Endothelial cell of umbilical vein (primary cell): ENCODE results near the gene HECTD2. TPM values are rescaled to one million over a fixed set of nuclear protein-coding genes. Genes with fewer than 3 reads are reported as not detected.
"Not testable (repeated sequence)": the region's sequence is repeated elsewhere in the genome, so short reads cannot be mapped to it uniquely, and the experiment has no call there.

Experiments
- BruUV-seq: library from RNA; stranded (reverse); fragments of 400-500 nt; replicated peaks from 2 replicates; lab custom pipeline; 2021; lab: Mats Ljungman, UMichigan
- CTCF ChIA-PET: fragments of 300-600, 350-600 bp; sonication (Branson Sonifier 250); formaldehyde crosslinking; loops from one replicate; lab custom pipeline; 2021; ENCODE audit warnings: antibody characterized with exemption, inconsistent platforms; lab: Charles Lee
- POLR2A ChIA-PET: fragments of 300-600, 350-600 bp; sonication (Branson Sonifier 250); formaldehyde crosslinking; loops from one replicate; lab custom pipeline; 2021; ENCODE audit warnings: antibody characterized with exemption, inconsistent platforms; lab: Charles Lee
- DNase-seq: peaks from one replicate; pipeline ENCODE4 v3.0.0-alpha.2; 2011; ENCODE audit warnings: low read depth, low spot score
- FAIRE-seq: peaks from 2 replicates; lab custom pipeline; 2011; peaks lifted over from hg19 to GRCh38; lab: Jason Lieb, UNC
- H2AFZ ChIP-seq: 2 replicates; pipeline ENCODE4 v1.6.0; 2012; ENCODE audit warnings: low read depth, low read length, control low read depth, inconsistent platforms
- H3K27ac ChIP-seq: 2 replicates; pipeline ENCODE4 v1.5.1; 2011; ENCODE audit warnings: low read depth, mild to moderate bottlenecking, control low read depth, low read length, moderate library complexity; ENCODE audit not compliant: insufficient read depth
- H3K27me3 ChIP-seq, 2 experiments: 2 replicates each; pipeline versions ENCODE4 v1.6.0 to v1.6.1; 2011; ENCODE audit warnings: low read length in 2 of 2, mixed read lengths in 1 of 2; ENCODE audit not compliant: control insufficient read depth in 2 of 2, insufficient read depth in 2 of 2
- H3K36me3 ChIP-seq, 2 experiments: 2 replicates in 1 of 2; 3 replicates in 1 of 2; pipeline ENCODE4 v1.5.1; 2011; ENCODE audit warnings: low read length in 2 of 2, mild to moderate bottlenecking in 1 of 2, moderate library complexity in 1 of 2; ENCODE audit not compliant: control insufficient read depth in 2 of 2, insufficient read depth in 2 of 2; ENCODE audit errors: extremely low read depth in 1 of 2
- H3K4me1 ChIP-seq: 3 replicates; pipeline ENCODE4 v1.5.1; 2011; ENCODE audit warnings: mild to moderate bottlenecking, low read length; ENCODE audit not compliant: control insufficient read depth, insufficient read depth; ENCODE audit errors: extremely low read depth
- H3K4me2 ChIP-seq: 2 replicates; pipeline ENCODE4 v1.6.1; 2011; ENCODE audit warnings: low read length, control low read depth, mixed read lengths; ENCODE audit not compliant: insufficient read depth
- H3K4me3 ChIP-seq, 3 experiments: fragments of 200-600 bp in 1 of 3; sonication (generic), shearing (Covaris generic) in 1 of 3; replicated peaks in 1 of 3; 2 replicates each; pipeline ENCODE4 v1.5.1; 2011 to 2016; ENCODE audit warnings: control low read depth in 3 of 3, low read length in 3 of 3, mild to moderate bottlenecking in 2 of 3, inconsistent platforms in 1 of 3, low read depth in 1 of 3, moderate library complexity in 1 of 3; ENCODE audit not compliant: insufficient read depth in 1 of 3
- H3K79me2 ChIP-seq: 2 replicates; pipeline ENCODE4 v1.6.0; 2012; ENCODE audit warnings: low read length, inconsistent platforms; ENCODE audit not compliant: control insufficient read depth, insufficient read depth
- H3K9ac ChIP-seq: replicated peaks from 2 replicates; pipeline ENCODE3; 2011; ENCODE audit warnings: low read length, control low read depth; ENCODE audit not compliant: insufficient read depth; ENCODE audit errors: extremely low read depth
- H3K9me1 ChIP-seq: replicated peaks from 3 replicates; pipeline ENCODE4 v1.6.0; 2011; ENCODE audit warnings: mild to moderate bottlenecking, low read length; ENCODE audit not compliant: control insufficient read depth, insufficient read depth; ENCODE audit errors: extremely low read depth
- H3K9me3 ChIP-seq: replicated peaks from 2 replicates; pipeline ENCODE4 v1.5.1; 2012; ENCODE audit warnings: low read length, inconsistent platforms; ENCODE audit not compliant: control insufficient read depth, insufficient read depth
- H4K20me1 ChIP-seq: replicated peaks from 2 replicates; pipeline ENCODE3; 2011; ENCODE audit warnings: mild to moderate bottlenecking, low read length; ENCODE audit not compliant: control insufficient read depth, insufficient read depth; ENCODE audit errors: extremely low read depth
- EZH2 ChIP-seq: IDR thresholded peaks from 2 replicates; pipeline ENCODE4 v1.6.1; 2012; ENCODE audit warnings: borderline replicate concordance, low read depth, mild to moderate bottlenecking, moderate library complexity, low read length, inconsistent platforms; ENCODE audit not compliant: severe bottlenecking
- FOS ChIP-seq: IDR thresholded peaks from 2 replicates; pipeline ENCODE4 v1.6.1; 2011; ENCODE audit warnings: mild to moderate bottlenecking, low read length, moderate library complexity, borderline replicate concordance; ENCODE audit not compliant: insufficient read depth
- GATA2 ChIP-seq: IDR thresholded peaks from 2 replicates; pipeline ENCODE4 v1.7.0; 2011; ENCODE audit warnings: low read depth, mild to moderate bottlenecking, moderate library complexity, mixed read lengths, low read length; ENCODE audit not compliant: insufficient read length, insufficient read depth
- JUN ChIP-seq: IDR thresholded peaks from 2 replicates; pipeline ENCODE4 v1.6.1; 2011; ENCODE audit warnings: borderline replicate concordance, low read depth; ENCODE audit not compliant: insufficient read length, insufficient read depth
- MYC ChIP-seq: IDR thresholded peaks from one replicate; pipeline ENCODE4 v1.6.1; 2011; ENCODE audit warnings: mild to moderate bottlenecking, low read depth, low read length
- POLR2A ChIP-seq: IDR thresholded peaks from 2 replicates; pipeline ENCODE4 v1.6.1; 2012; ENCODE audit warnings: low read depth, mild to moderate bottlenecking, control low read depth, low read length
- POLR2AphosphoS5 ChIP-seq: IDR thresholded peaks from 2 replicates; pipeline ENCODE4 v1.6.1; 2012; ENCODE audit warnings: low read depth, mild to moderate bottlenecking, control low read depth, low read length, moderate library complexity; ENCODE audit not compliant: insufficient read depth
- dilution Hi-C: fragments of 300-500 bp; cut with MboI; formaldehyde crosslinking; loops from one replicate; pipeline ENCODE4 v1.15.0; 2019; ENCODE audit warnings: low sequenced_read_pairs; ENCODE audit not compliant: extremely low pct_ligation_motif_present
- intact Hi-C: fragments of 100-400 bp; cut with micrococcal nuclease; formaldehyde crosslinking; loops from one replicate; pipeline ENCODE4 v1.10.0; 2022
- polyA plus RNA-seq, 4 experiments: library from polyadenylated mRNA; depleted of rRNA in 3 of 4; stranded (reverse) in 3 of 4; unstranded in 1 of 4; fragments of >200 nt; gene quantifications; 2 replicates each; pipeline versions ENCODE4 v1.2.1 to v1.2.3, GENCODE V29; 2011 to 2012; ENCODE audit warnings: missing spikeins in 1 of 4
- total RNA-seq: library from RNA; stranded (reverse); gene quantifications from 2 replicates; pipeline ENCODE4 v1.2.3, GENCODE V29; 2021
- TF ChIP-seq, protein P1 (sequence below), 2 donors: IDR thresholded peaks; 1 replicate in 1 of 2; 2 replicates in 1 of 2; pipeline ENCODE4 v1.5.1; 2011; ENCODE audit warnings: low read length in 2 of 2, mild to moderate bottlenecking in 2 of 2, moderate library complexity in 2 of 2, control low read depth in 1 of 2, inconsistent platforms in 1 of 2, low read depth in 1 of 2; ENCODE audit not compliant: insufficient read depth in 1 of 2; ENCODE audit errors: extremely low read depth in 1 of 2
- TF ChIP-seq, protein P2 (sequence below): IDR thresholded peaks from 2 replicates; pipeline ENCODE4 v1.6.1; 2011; ENCODE audit not compliant: insufficient read depth, insufficient read length

Gene HECTD2
- total and polyA plus RNA-seq, 2 donors (not counting 3 experiments of a cell fraction or from before 2014, with no cell fraction given), result 4.2 to 10.7 TPM

DNA sequence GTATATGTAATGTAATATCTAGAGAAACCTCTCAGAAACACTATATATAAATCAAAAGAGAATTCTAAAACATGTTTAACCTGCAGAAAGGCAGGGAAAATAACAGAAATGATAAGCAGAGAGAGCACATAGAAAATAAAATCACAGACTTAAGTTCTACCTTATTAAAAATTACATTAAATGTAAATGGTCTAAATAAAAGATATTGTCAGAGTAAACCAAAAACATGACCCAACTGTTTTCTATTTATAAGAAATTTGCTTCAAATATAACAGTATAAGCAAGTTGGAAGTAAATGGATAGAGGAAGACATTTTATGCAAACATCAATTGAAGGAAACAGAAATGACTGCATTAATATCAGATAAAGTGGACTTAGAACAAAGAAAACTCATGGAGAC, 43.4 kb downstream of the HECTD2 start:
- H3K27me3 ChIP-seq, result no peaks in the 10 kb centered on the region
- intact Hi-C loops (no loop called here), dilution Hi-C loops (no loop called here)
- no peak for FAIRE-seq
- H4K20me1 ChIP-seq, result no peaks in the 10 kb centered on the region
- H2AFZ ChIP-seq, result no peak overlapping the region
- H3K27ac ChIP-seq, result no peak overlapping the region
- no peak overlapping the region for H3K4me2 ChIP-seq
- H3K9me1 ChIP-seq, result no peaks in the 10 kb centered on the region
- ChIA-PET CTCF (interaction anchor here (0.6 kb wide), 1 partner anchor 56 kb away, joined by 3 read pairs; no protein-coding TSS in a partner anchor), POLR2A (no interaction called here)
- no peaks in the 10 kb centered on the region for H3K4me1 ChIP-seq
- no peaks in the 10 kb centered on the region for H3K36me3 ChIP-seq
- no peak for DNase-seq
- H3K4me3 ChIP-seq, result no peak overlapping the region
- TF ChIP-seq GATA2, result no peak
- no peak for TF ChIP-seq MYC
- TF ChIP-seq POLR2A, result no peak
- TF ChIP-seq FOS, result no peak
- TF ChIP-seq, protein P1, sequence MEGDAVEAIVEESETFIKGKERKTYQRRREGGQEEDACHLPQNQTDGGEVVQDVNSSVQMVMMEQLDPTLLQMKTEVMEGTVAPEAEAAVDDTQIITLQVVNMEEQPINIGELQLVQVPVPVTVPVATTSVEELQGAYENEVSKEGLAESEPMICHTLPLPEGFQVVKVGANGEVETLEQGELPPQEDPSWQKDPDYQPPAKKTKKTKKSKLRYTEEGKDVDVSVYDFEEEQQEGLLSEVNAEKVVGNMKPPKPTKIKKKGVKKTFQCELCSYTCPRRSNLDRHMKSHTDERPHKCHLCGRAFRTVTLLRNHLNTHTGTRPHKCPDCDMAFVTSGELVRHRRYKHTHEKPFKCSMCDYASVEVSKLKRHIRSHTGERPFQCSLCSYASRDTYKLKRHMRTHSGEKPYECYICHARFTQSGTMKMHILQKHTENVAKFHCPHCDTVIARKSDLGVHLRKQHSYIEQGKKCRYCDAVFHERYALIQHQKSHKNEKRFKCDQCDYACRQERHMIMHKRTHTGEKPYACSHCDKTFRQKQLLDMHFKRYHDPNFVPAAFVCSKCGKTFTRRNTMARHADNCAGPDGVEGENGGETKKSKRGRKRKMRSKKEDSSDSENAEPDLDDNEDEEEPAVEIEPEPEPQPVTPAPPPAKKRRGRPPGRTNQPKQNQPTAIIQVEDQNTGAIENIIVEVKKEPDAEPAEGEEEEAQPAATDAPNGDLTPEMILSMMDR (IDR thresholded peaks at IDR 0.05; ENCODE audit: extremely low read depth in 1 of 2, insufficient read depth in 1 of 2, low read depth in 1 of 2, low read length in 2 of 2), result no peak
- TF ChIP-seq JUN, result no peak
- TF ChIP-seq, protein P2, sequence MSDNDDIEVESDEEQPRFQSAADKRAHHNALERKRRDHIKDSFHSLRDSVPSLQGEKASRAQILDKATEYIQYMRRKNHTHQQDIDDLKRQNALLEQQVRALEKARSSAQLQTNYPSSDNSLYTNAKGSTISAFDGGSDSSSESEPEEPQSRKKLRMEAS, result no peak
- TF ChIP-seq POLR2AphosphoS5, result no peak
- TF ChIP-seq EZH2, result no peak
- H3K9ac ChIP-seq, result no peak overlapping the region
- H3K79me2 ChIP-seq, result no peaks in the 10 kb centered on the region
- no peaks in the 10 kb centered on the region for H3K9me3 ChIP-seq
- no TSS peak for BruUV-seq

DNA sequence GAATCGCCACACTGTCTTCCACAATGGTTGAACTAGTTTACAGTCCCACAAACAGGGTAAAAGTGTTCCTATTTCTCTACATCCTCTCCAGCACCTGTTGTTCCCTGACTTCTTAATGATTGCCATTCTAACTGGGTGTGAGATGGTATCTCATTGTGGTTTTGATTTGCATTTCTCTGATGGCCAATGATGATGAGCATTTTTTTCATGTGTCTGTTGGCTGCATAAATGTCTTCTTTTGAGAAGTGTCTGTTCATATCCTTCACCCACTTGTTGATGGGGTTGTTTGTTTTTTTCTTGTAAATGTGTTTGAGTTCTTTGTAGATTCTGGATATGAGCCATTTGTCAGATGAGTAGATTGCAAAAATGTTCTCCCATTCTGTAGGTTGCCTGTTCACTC, 45.0 kb downstream of the HECTD2 start:
- DNase-seq, POLR2A ChIA-PET, CTCF ChIA-PET, FAIRE-seq, BruUV-seq, H3K9me3 ChIP-seq, H3K9ac ChIP-seq, H2AFZ ChIP-seq, intact Hi-C loops, H3K9me1 ChIP-seq, H3K27ac ChIP-seq, H3K4me3 ChIP-seq, H3K4me2 ChIP-seq, H4K20me1 ChIP-seq, H3K27me3 ChIP-seq, H3K4me1 ChIP-seq, dilution Hi-C loops, H3K36me3 ChIP-seq, H3K79me2 ChIP-seq: not testable (repeated sequence)
